ENCODE data around the gene PCDHGC4.

DNA sequence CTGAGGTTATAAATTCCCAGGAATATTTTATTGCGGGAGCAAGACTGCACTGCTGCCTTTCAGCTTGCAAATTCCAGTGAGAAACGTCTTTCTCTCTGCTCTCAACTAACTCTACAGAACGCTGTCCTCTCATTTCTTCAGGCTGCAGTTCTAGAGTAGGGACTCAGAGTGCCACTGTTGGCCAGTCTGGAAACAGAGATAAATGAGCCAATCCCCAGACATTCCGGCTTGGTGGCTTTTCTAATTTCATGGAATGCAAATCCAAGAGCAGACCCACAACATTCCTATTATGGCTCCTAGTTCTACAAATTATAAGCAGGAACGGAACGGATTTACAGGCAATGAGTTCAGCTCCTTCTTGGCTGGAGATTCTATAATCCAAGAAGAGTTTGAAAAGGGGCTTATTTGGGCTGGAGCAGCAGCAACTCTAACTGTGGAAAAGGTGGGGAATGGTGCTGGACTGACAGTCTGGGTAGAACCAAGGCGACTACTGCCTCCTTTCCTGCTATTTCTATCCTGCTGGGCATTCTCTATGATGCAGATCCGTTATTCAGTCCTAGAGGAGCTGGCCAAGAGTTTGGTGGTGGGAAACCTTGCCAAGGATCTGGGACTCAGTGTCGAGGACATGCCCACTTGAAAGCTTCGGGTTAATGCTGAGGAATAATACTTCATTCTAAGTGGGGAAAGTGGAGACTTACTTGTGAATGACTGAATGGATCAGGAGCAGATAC, 45.3 kb upstream of the PCDHGC4 start:
- TF ChIP-seq, protein P1, sequence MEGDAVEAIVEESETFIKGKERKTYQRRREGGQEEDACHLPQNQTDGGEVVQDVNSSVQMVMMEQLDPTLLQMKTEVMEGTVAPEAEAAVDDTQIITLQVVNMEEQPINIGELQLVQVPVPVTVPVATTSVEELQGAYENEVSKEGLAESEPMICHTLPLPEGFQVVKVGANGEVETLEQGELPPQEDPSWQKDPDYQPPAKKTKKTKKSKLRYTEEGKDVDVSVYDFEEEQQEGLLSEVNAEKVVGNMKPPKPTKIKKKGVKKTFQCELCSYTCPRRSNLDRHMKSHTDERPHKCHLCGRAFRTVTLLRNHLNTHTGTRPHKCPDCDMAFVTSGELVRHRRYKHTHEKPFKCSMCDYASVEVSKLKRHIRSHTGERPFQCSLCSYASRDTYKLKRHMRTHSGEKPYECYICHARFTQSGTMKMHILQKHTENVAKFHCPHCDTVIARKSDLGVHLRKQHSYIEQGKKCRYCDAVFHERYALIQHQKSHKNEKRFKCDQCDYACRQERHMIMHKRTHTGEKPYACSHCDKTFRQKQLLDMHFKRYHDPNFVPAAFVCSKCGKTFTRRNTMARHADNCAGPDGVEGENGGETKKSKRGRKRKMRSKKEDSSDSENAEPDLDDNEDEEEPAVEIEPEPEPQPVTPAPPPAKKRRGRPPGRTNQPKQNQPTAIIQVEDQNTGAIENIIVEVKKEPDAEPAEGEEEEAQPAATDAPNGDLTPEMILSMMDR (IDR thresholded peaks at IDR 0.05; ENCODE audit: low read length), result no peak
- TF ChIP-seq EZH2 (optimal IDR thresholded peaks at IDR 0.05; ENCODE audit: low read depth, low read length), result no peak

Measured in MM.1S (cell line).